MCF 10A (cell line): ENCODE measurements around the gene EPDR1. TPM values are rescaled to one million over a fixed set of nuclear protein-coding genes. Genes with fewer than 3 reads are reported as not detected.

Experiments
- Bru-seq: library from RNA; stranded (reverse); fragments of 400-500 nt; gene quantifications from one replicate; lab custom pipeline; 2021; lab: Mats Ljungman, UMichigan
- BruChase-seq, 2 experiments: library from RNA; stranded (reverse); fragments of 400-500 nt; gene quantifications; one replicate each; lab custom pipeline; 2021; lab: Mats Ljungman, UMichigan
- BruUV-seq: library from RNA; stranded (reverse); fragments of 400-500 nt; replicated peaks from 2 replicates; lab custom pipeline; 2021; lab: Mats Ljungman, UMichigan
- CTCF ChIA-PET: fragments of 300-600 bp; sonication (Branson Sonifier 250); formaldehyde crosslinking; extraction: SDS; loops from one replicate; lab custom pipeline; 2021; ENCODE audit warnings: antibody characterized with exemption, inconsistent platforms; lab: Yijun Ruan, JAX
- POLR2A ChIA-PET: fragments of 300-600, 350-650 bp; sonication (Branson Sonifier 250); formaldehyde crosslinking; extraction: SDS; loops from one replicate; lab custom pipeline; 2020; ENCODE audit warnings: antibody characterized with exemption, inconsistent platforms; lab: Yijun Ruan, JAX
- DNase-seq: peaks from one replicate; pipeline ENCODE4 v3.0.0-alpha.2; 2018; ENCODE audit not compliant: unreplicated experiment
- H3K27ac Mint-ChIP-seq: one replicate; pipeline ENCODE4 v1.8.0; 2022; ENCODE audit warnings: mild to moderate bottlenecking, low read depth, mixed read lengths; ENCODE audit not compliant: unreplicated experiment
- H3K27me3 Mint-ChIP-seq: one replicate; pipeline ENCODE4 v1.8.0; 2022; ENCODE audit warnings: mixed read lengths; ENCODE audit not compliant: insufficient read depth, unreplicated experiment
- H3K36me3 Mint-ChIP-seq: one replicate; pipeline ENCODE4 v1.8.0; 2022; ENCODE audit warnings: mild to moderate bottlenecking, moderate library complexity, mixed read lengths; ENCODE audit not compliant: insufficient read depth, unreplicated experiment
- H3K4me1 Mint-ChIP-seq: one replicate; pipeline ENCODE4 v1.8.0; 2022; ENCODE audit warnings: mixed read lengths; ENCODE audit not compliant: insufficient read depth, unreplicated experiment
- H3K4me3 Mint-ChIP-seq: one replicate; pipeline ENCODE4 v1.8.0; 2022; ENCODE audit warnings: mild to moderate bottlenecking, moderate library complexity, mixed read lengths; ENCODE audit not compliant: unreplicated experiment
- H3K9me3 Mint-ChIP-seq: one replicate; pipeline ENCODE4 v1.8.0; 2022; ENCODE audit warnings: mixed read lengths; ENCODE audit not compliant: unreplicated experiment
- intact Hi-C: fragments of 100-400 bp; cut with micrococcal nuclease; formaldehyde crosslinking; loops from 2 replicates; pipeline ENCODE4 v1.14.1; 2022
- long read RNA-seq: library from polyadenylated mRNA; stranded (forward); transcript quantifications from one replicate; pipeline ENCODE4 v2.0.0, GENCODE V29; 2022
- total RNA-seq: library from RNA; stranded (reverse); gene quantifications from 2 replicates; pipeline ENCODE4 v1.2.3, GENCODE V29; 2022
- TF ChIP-seq, protein P1 (sequence below): fragments of 200-600 bp; IDR thresholded peaks from one replicate; pipeline ENCODE4 v1.8.0; 2022; ENCODE audit warnings: antibody characterized with exemption, mild to moderate bottlenecking; ENCODE audit not compliant: unreplicated experiment

EPDR1 gene
- total RNA-seq: not detected in 2 replicates
- Bru-seq, nascent RNA: percentile 30 among the genes with signal in this experiment
- percentile 33 among the genes with signal in this experiment for BruChase-seq, experiment 1, labeled RNA remaining after a 6-hour chase
- BruChase-seq, experiment 2, labeled RNA remaining after a 2-hour chase: percentile 38 among the genes with signal in this experiment
- long read RNA-seq, partial matches to known transcripts: 0 of 1 reads
- long read RNA-seq, other reads (novel, unspliced or antisense): 1 of 1 reads

DNA sequence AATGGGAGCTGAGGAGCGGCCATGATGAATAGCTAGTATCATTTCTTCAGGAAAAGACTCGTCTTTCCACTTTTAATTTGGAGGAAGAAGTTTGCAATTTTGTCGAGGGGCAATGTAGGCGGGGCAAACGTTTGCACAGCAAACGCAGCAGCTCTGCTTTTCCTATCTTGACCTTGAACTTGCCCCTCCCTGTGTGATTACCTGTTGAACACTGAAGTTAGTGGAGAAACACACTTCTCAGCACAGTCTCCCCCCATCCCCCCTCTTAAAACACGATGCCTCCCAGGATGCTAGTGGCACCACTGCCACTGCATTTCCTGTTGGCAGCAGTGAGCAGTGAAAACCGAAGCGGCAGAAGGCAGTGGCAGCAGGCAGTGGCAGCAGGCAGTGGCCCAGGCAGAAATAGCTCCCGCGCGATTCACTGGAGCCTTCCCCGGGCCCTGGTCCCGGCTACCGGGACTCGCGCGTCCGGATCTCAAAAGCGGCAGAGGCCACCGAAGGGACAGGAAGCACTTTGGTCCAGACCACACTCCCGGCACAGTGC lies at the start of gene EPDR1:
Gene EPDR1 (plus strand): TSS at position 336 of the 544 bp plus-strand sequence. CDS start 300 bp downstream, outside the sequence.
- TF ChIP-seq, protein P1, sequence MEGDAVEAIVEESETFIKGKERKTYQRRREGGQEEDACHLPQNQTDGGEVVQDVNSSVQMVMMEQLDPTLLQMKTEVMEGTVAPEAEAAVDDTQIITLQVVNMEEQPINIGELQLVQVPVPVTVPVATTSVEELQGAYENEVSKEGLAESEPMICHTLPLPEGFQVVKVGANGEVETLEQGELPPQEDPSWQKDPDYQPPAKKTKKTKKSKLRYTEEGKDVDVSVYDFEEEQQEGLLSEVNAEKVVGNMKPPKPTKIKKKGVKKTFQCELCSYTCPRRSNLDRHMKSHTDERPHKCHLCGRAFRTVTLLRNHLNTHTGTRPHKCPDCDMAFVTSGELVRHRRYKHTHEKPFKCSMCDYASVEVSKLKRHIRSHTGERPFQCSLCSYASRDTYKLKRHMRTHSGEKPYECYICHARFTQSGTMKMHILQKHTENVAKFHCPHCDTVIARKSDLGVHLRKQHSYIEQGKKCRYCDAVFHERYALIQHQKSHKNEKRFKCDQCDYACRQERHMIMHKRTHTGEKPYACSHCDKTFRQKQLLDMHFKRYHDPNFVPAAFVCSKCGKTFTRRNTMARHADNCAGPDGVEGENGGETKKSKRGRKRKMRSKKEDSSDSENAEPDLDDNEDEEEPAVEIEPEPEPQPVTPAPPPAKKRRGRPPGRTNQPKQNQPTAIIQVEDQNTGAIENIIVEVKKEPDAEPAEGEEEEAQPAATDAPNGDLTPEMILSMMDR: no peak
- DNase-seq: no peak
- Mint-ChIP-seq H3K4me1 (no peaks in the 10 kb centered on the region), H3K9me3 (peaks cover 7% of the 10 kb centered on the region), H3K27me3 (peaks cover 40% of the 10 kb centered on the region), H3K36me3 (no peaks in the 10 kb centered on the region), H3K27ac (no peak within 1 kb of the TSS), H3K4me3 (no peak within 1 kb of the TSS)
- BruUV-seq: no TSS peak
- intact Hi-C loops: no loop called here
- CTCF ChIA-PET: interaction anchor here (0.6 to 1.7 kb wide), 5 partner anchors 19 to 454 kb away, joined by 3 to 9 read pairs (median 3); no protein-coding TSS in a partner anchor
- POLR2A ChIA-PET: no interaction called here

DNA sequence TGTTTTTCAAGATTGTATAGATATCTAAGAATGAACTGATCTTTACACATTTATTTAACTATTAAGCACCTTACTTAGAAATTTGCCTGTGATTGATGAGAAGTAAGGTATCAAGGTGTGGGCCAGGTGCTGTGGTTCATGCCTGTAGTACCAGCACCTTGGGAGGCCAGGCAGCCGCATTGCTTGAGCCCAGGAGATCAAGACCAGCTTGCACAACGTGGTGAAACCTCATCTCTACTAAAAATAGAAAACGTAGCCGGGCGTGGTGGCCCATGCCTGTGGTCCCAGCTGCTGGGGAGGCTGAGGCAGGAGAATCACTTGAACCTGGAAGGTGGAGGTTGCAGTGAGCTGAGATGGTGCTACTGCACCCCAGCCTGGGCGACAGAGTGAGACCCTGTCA lies 38.4 kb upstream of the EPDR1 start:
- H3K4me3 Mint-ChIP-seq: no peak overlapping the region
- H3K27ac Mint-ChIP-seq: no peak overlapping the region
- peaks cover 99% of the 10 kb centered on the region for H3K27me3 Mint-ChIP-seq
- TF ChIP-seq, protein P1: no peak
- H3K36me3 Mint-ChIP-seq: no peaks in the 10 kb centered on the region
- H3K4me1 Mint-ChIP-seq: no peaks in the 10 kb centered on the region
- DNase-seq: no peak
- POLR2A ChIA-PET: interaction anchor here (0.7 kb wide), 1 partner anchor 392 kb away, joined by 3 read pairs; no protein-coding TSS in a partner anchor
- intact Hi-C loops: no loop called here
- BruUV-seq: no TSS peak
- CTCF ChIA-PET: no interaction called here
- no peaks in the 10 kb centered on the region for H3K9me3 Mint-ChIP-seq

DNA sequence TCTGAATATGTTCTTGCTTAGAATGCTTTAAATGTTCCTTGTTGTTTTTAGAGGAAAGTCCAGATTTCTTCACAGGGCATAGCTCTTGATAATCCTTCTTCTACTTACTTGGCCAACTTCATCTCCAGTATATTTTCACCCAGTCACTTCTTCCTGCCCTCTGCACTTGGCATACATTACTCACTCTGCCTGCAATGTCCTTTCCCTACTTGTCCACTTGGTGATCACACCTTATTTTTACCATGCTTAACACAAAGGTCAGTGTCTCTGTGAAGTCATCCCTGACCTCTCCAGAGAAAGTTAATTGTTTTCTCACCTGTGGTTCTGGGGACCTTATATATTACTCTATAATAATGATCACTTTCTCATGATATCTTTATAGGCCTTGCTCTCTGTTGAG lies 27.1 kb upstream of the EPDR1 start:
- peaks cover 49% of the 10 kb centered on the region for H3K27me3 Mint-ChIP-seq
- no peak overlapping the region for H3K27ac Mint-ChIP-seq
- H3K9me3 Mint-ChIP-seq: no peaks in the 10 kb centered on the region
- DNase-seq: no peak
- no peak overlapping the region for H3K4me3 Mint-ChIP-seq
- ChIA-PET POLR2A (no interaction called here), CTCF (interaction anchor here (1.0 kb wide), 1 partner anchor 214 kb away, joined by 3 read pairs; no protein-coding TSS in a partner anchor)
- no peaks in the 10 kb centered on the region for H3K36me3 Mint-ChIP-seq
- TF ChIP-seq, protein P1: no peak
- no TSS peak for BruUV-seq
- no peaks in the 10 kb centered on the region for H3K4me1 Mint-ChIP-seq
- intact Hi-C loops: no loop called here

DNA sequence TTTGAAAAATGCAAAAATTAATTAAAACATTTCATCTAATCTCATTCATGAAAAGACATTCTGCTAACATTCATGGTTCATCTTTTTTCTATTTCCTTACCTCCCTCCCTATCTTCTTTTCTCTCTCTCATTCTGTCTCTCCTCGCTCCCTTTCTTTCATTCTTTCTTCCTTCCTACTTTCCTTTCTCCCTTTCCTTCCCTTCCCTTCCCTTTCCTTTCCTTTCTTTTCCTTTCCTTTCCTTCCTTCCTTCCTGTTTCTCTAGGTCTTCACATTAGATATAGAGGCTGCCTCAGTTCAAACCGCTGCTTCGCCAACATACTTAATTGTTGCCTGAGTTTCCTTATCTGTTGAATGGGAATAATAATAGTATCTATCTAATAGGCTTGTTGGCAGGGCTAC lies 25.8 kb upstream of the EPDR1 start:
- intact Hi-C loops: no loop called here
- ChIA-PET POLR2A (no interaction called here), CTCF (no interaction called here)
- no TSS peak for BruUV-seq
- TF ChIP-seq, protein P1: no peak
- Mint-ChIP-seq H3K27ac (no peak overlapping the region), H3K4me3 (no peak overlapping the region), H3K36me3 (no peaks in the 10 kb centered on the region), H3K27me3 (peaks cover 40% of the 10 kb centered on the region), H3K4me1 (no peaks in the 10 kb centered on the region), H3K9me3 (no peaks in the 10 kb centered on the region)
- DNase-seq: no peak
